Stimulated activated CD4-positive, alpha-beta T cell treated with anti-CD3 and anti-CD28 coated beads, Interleukin-4, amount 100 ng/mL, for 24 hours (primary cell): Measurements from ENCODE around the gene MCAM.

Experiments used
- DNase-seq: peaks from one replicate; pipeline ENCODE4 v3.0.0-alpha.2; 2020

MCAM gene

GRCh38 chr11:119316729-119317591, at the start of gene MCAM:
TSS of gene MCAM (minus strand) at chr11:119317130. CDS start at chr11:119317101, 29 bp downstream.
- DNase-seq = no peak

GRCh38 chr11:119365071-119365591, 48.2 kb upstream of the MCAM start:
- no peak for DNase-seq

- peak; percentile 45 for DNase-seq
Observed at GRCh38 chr11:119363851-119364590, 47.1 kb upstream of the MCAM start.

GRCh38 chr11:119363081-119363850, 46.3 kb upstream of the MCAM start:
- no peak for DNase-seq

GRCh38 chr11:119362741-119363080, 45.8 kb upstream of the MCAM start:
- DNase-seq = no peak

- DNase-seq = no peak
Observed at GRCh38 chr11:119361941-119362725, 45.2 kb upstream of the MCAM start.

- DNase-seq = peak; percentile 61
Observed at GRCh38 chr11:119361056-119361787, 44.3 kb upstream of the MCAM start.

- no peak for DNase-seq
Observed at GRCh38 chr11:119359365-119360214, 42.7 kb upstream of the MCAM start.

GRCh38 chr11:119357074-119357473, 40.1 kb upstream of the MCAM start:
- no peak for DNase-seq

GRCh38 chr11:119356349-119357031, 39.6 kb upstream of the MCAM start:
- peak; percentile 72 for DNase-seq

GRCh38 chr11:119355091-119355843, 38.3 kb upstream of the MCAM start:
- no peak for DNase-seq

- DNase-seq = no peak
Observed at GRCh38 chr11:119352857-119353260, 35.9 kb upstream of the MCAM start.

GRCh38 chr11:119351232-119351631, 34.3 kb upstream of the MCAM start:
- DNase-seq = no peak

- DNase-seq = no peak
Observed at GRCh38 chr11:119350302-119350701, 33.4 kb upstream of the MCAM start.

GRCh38 chr11:119347940-119348605, 31.1 kb upstream of the MCAM start:
- no peak for DNase-seq

- DNase-seq = no peak
Observed at GRCh38 chr11:119347242-119347641, 30.3 kb upstream of the MCAM start.

GRCh38 chr11:119346605-119347004, 29.7 kb upstream of the MCAM start, which contains the start of gene MFRP:
TSS of gene MFRP (minus strand) at chr11:119346705. CDS start at chr11:119346513, 192 bp downstream.
- DNase-seq = no peak

GRCh38 chr11:119345685-119346084, 28.8 kb upstream of the MCAM start:
- DNase-seq = no peak
